Nephron (organoid): Measurements from ENCODE around the gene PHACTR4.
A peak's percentile ranks its signal among the peaks of the same experiment; 100 is the strongest.
"Not testable (repeated sequence)": the region's sequence is repeated elsewhere in the genome, so short reads cannot be mapped to it uniquely, and the experiment has no call there.

Experiments used
- H3K27ac Mint-ChIP-seq, 3 experiments: 2 replicates each; pipeline ENCODE4 v1.8.0; 2020; ENCODE audit warnings: mixed read lengths in 3 of 3, mild to moderate bottlenecking in 2 of 3, moderate library complexity in 1 of 3
- H3K27me3 Mint-ChIP-seq: 2 replicates; pipeline ENCODE4 v1.8.0; 2021; ENCODE audit warnings: low read depth, mild to moderate bottlenecking, moderate library complexity, mixed read lengths
- H3K36me3 Mint-ChIP-seq: 2 replicates; pipeline ENCODE4 v1.8.0; 2020; ENCODE audit warnings: low read depth, mixed read lengths
- H3K4me1 Mint-ChIP-seq: 2 replicates; pipeline ENCODE4 v1.8.0; 2020; ENCODE audit warnings: mixed read lengths
- H3K4me3 Mint-ChIP-seq, 3 experiments: 2 replicates each; pipeline ENCODE4 v1.8.0; 2020; ENCODE audit warnings: mild to moderate bottlenecking in 3 of 3, mixed read lengths in 3 of 3, moderate library complexity in 2 of 3
- H3K9me3 Mint-ChIP-seq: 2 replicates; pipeline ENCODE4 v1.8.0; 2020; ENCODE audit warnings: mixed read lengths
- CTCF ChIP-seq, 3 experiments: fragments of 200-600 bp; sonication (generic); IDR thresholded peaks; one replicate each; pipeline ENCODE4 v1.5.0; 2021; ENCODE audit warnings: antibody characterized with exemption in 3 of 3; ENCODE audit not compliant: unreplicated experiment in 3 of 3

The PHACTR4 gene

DNA sequence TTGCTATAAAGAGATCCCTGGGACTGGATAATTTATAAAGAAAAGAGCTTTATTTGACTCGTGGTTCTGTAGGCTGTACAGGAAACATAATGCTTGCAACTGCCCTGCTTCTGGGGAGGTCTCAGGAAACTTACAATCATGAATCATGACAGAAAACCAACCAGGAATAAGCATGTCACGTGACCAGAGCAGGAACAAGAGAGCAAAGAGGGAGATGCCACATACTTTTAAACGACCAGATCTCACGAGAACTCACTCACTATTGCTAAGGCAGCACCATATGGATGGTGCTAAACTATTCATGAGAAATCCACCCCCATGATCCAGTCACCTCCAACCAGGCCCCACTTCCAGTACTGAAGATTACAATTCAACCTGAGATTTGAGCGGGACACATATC lies 86.5 kb downstream of the PHACTR4 start:
- H3K27ac Mint-ChIP-seq: peak overlapping the region; percentile 58 to 92 (median 74)
- TF ChIP-seq CTCF (IDR thresholded peaks at IDR 0.05; ENCODE audit: unreplicated experiment in 3 of 3): no peak
- peaks cover 11% of the 10 kb centered on the region for H3K4me1 Mint-ChIP-seq
- no peaks in the 10 kb centered on the region for H3K9me3 Mint-ChIP-seq
- H3K36me3 Mint-ChIP-seq: peaks cover 32% of the 10 kb centered on the region
- no peak overlapping the region for H3K4me3 Mint-ChIP-seq
- no peaks in the 10 kb centered on the region for H3K27me3 Mint-ChIP-seq

GRCh38 chr1:28457678-28458077 lies 88.1 kb downstream of the PHACTR4 start:
- no peaks in the 10 kb centered on the region for H3K27me3 Mint-ChIP-seq
- peaks cover 42% of the 10 kb centered on the region for H3K36me3 Mint-ChIP-seq
- H3K4me3 Mint-ChIP-seq: no peak overlapping the region
- H3K4me1 Mint-ChIP-seq: peaks cover 11% of the 10 kb centered on the region
- no peaks in the 10 kb centered on the region for H3K9me3 Mint-ChIP-seq
- no peak overlapping the region for H3K27ac Mint-ChIP-seq
- TF ChIP-seq CTCF (IDR thresholded peaks at IDR 0.05; ENCODE audit: unreplicated experiment in 3 of 3): no peak

DNA sequence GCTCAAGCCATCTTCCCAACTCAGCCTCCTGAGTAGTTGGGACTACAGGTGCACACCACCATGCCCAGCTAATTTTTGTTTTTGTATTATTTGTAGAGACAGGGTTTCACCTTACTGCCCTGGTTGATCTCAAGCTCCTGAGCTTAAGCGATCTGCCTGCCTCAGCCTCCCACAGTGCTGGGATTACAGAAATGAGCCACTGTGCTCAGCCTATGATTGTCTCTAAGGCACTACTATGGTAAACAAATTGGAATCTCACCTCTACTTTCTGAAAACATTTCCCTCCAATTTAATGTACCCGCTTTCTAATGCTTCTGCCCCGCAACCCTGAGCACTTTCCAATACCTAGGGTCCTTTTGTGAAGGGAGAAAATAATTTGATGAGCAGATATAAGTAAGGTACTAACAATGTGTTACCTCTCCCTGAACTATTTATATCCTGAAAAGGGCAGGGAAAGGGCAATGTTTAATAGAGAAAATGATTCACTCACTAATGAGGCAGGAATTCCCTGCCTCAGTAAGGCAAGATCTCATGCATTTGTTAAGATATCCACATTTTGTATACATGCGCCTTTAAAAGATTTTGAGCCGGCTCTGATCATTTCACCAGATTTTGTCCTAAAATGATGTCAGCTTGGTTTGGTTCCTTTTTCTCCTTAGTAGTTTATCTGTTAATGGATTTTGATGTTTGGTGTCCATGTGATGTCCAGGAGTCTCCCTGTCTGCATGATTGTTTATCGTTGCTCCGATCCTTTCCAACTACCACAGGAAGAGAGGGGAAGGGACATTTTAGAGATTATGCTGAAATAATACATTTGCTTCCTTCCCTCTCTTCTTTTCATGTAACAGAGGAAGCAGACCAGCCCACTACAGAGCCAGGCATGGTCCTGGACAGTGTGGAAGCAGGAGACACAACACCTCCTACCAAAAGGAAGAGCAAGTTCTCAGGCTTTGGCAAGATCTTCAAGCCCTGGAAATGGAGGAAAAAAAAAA lies 89.0 kb downstream of the PHACTR4 start:
- Mint-ChIP-seq H3K4me1 (peaks cover 11% of the 10 kb centered on the region), H3K4me3 (no peak overlapping the region), H3K9me3 (no peaks in the 10 kb centered on the region), H3K27me3 (no peaks in the 10 kb centered on the region), H3K27ac (peak overlapping the region in 2 of 3 experiments; percentile 50 to 71), H3K36me3 (peaks cover 41% of the 10 kb centered on the region)
- no peak for TF ChIP-seq CTCF (IDR thresholded peaks at IDR 0.05; ENCODE audit: unreplicated experiment in 3 of 3)

GRCh38 chr1:28466226-28466778 lies 96.8 kb downstream of the PHACTR4 start:
- Mint-ChIP-seq H3K36me3 (peaks cover 49% of the 10 kb centered on the region), H3K4me3 (no peak overlapping the region), H3K27me3 (no peaks in the 10 kb centered on the region), H3K9me3 (no peaks in the 10 kb centered on the region), H3K4me1 (no peaks in the 10 kb centered on the region), H3K27ac (no peak overlapping the region)
- TF ChIP-seq CTCF (IDR thresholded peaks at IDR 0.05; ENCODE audit: unreplicated experiment in 3 of 3): no peak

GRCh38 chr1:28470146-28470545 lies 100.6 kb downstream of the PHACTR4 start:
- H3K4me3 Mint-ChIP-seq: no peak overlapping the region
- peaks cover 42% of the 10 kb centered on the region for H3K36me3 Mint-ChIP-seq
- H3K27ac Mint-ChIP-seq: no peak overlapping the region
- no peaks in the 10 kb centered on the region for H3K27me3 Mint-ChIP-seq
- no peaks in the 10 kb centered on the region for H3K4me1 Mint-ChIP-seq
- no peaks in the 10 kb centered on the region for H3K9me3 Mint-ChIP-seq
- no peak for TF ChIP-seq CTCF (IDR thresholded peaks at IDR 0.05; ENCODE audit: unreplicated experiment in 3 of 3)

GRCh38 chr1:28479497-28479896 lies 110.0 kb downstream of the PHACTR4 start:
- H3K27ac Mint-ChIP-seq, H3K27me3 Mint-ChIP-seq, H3K4me1 Mint-ChIP-seq, H3K4me3 Mint-ChIP-seq, H3K9me3 Mint-ChIP-seq: not testable (repeated sequence)
- H3K36me3 Mint-ChIP-seq: peaks cover 63% of the 10 kb centered on the region
